ENCODE measurements around the gene HLA-DOB. TPM values are rescaled to one million over a fixed set of nuclear protein-coding genes. Genes with fewer than 3 reads are reported as not detected.

The HLA-DOB gene
- total and polyA plus RNA-seq, 4 donors, result 1.2 to 2.7 (median 1.4) TPM

GRCh38 chr6:32832535-32832934 lies 15.7 kb upstream of the HLA-DOB start:
- 74 to 85% methylated on average over 13 of the region's 13 CpGs for WGBS, 2 donors
- peaks cover 7 to 35% (median 10%) of the 10 kb centered on the region in 4 donors for H3K36me3 ChIP-seq (ENCODE audit: control insufficient read depth in 4 of 4, insufficient read depth in 4 of 4, low read length in 4 of 4)

GRCh38 chr6:32830936-32831335 lies 14.1 kb upstream of the HLA-DOB start:
- no peak for TF ChIP-seq CTCF (IDR thresholded peaks at IDR 0.05; ENCODE audit: control extremely low read depth, extremely low read depth)
- peaks cover 7 to 36% (median 10%) of the 10 kb centered on the region in 4 donors for H3K36me3 ChIP-seq (ENCODE audit: control insufficient read depth in 4 of 4, insufficient read depth in 4 of 4, low read length in 4 of 4)
- no peak for DNase-seq
- WGBS, 2 donors, result 84% methylated on average over 5 of the region's 5 CpGs
- no peaks in the 10 kb centered on the region for H3K4me1 ChIP-seq (ENCODE audit: control insufficient read depth in 5 of 5, insufficient read depth in 5 of 5, low read length in 5 of 5)
- H3K9me3 ChIP-seq (ENCODE audit: control insufficient read depth in 4 of 4, insufficient read depth in 3 of 4, low read length in 3 of 4), result no peaks in the 10 kb centered on the region
- H3K9ac ChIP-seq (ENCODE audit: insufficient read depth in 1 of 2, low read length in 2 of 2), result no peak overlapping the region
- H3K4me3 ChIP-seq, result no peak overlapping the region
- no peak overlapping the region for H3K27ac ChIP-seq (ENCODE audit: low read depth in 1 of 2, low read length in 1 of 2)
- no peak for ATAC-seq (ENCODE audit: insufficient read depth, low FRiP score)
- no peaks in the 10 kb centered on the region for H3K27me3 ChIP-seq (ENCODE audit: control insufficient read depth in 3 of 3, insufficient read depth in 3 of 3, low read length in 2 of 3)

More at GRCh38 chr6:32832535-32832934, 15.7 kb upstream of the HLA-DOB start:
- ATAC-seq (ENCODE audit: insufficient read depth, low FRiP score) (no peak), DNase-seq (no peak)
- no peaks in the 10 kb centered on the region for H3K9me3 ChIP-seq (ENCODE audit: control insufficient read depth in 4 of 4, insufficient read depth in 3 of 4, low read length in 3 of 4)
- H3K9ac ChIP-seq (ENCODE audit: insufficient read depth in 1 of 2, low read length in 2 of 2), result no peak overlapping the region
- H3K4me1 ChIP-seq (ENCODE audit: control insufficient read depth in 5 of 5, insufficient read depth in 5 of 5, low read length in 5 of 5), result peaks cover 0 to 3% (median 0%) of the 10 kb centered on the region in 5 donors
- TF ChIP-seq CTCF (IDR thresholded peaks at IDR 0.05; ENCODE audit: control extremely low read depth, extremely low read depth), result no peak
- H3K4me3 ChIP-seq, result no peak overlapping the region
- H3K27ac ChIP-seq (ENCODE audit: low read depth in 1 of 2, low read length in 1 of 2), result no peak overlapping the region
- H3K27me3 ChIP-seq (ENCODE audit: control insufficient read depth in 3 of 3, insufficient read depth in 3 of 3, low read length in 2 of 3), result no peaks in the 10 kb centered on the region

- no peak for TF ChIP-seq CTCF (IDR thresholded peaks at IDR 0.05; ENCODE audit: control extremely low read depth, extremely low read depth)
- WGBS, 2 donors, result 96 to 97% methylated on average over 5 of the region's 5 CpGs
- H3K27ac ChIP-seq (ENCODE audit: low read depth in 1 of 2, low read length in 1 of 2), result no peak overlapping the region
- no peak for DNase-seq
- H3K36me3 ChIP-seq (ENCODE audit: control insufficient read depth in 4 of 4, insufficient read depth in 4 of 4, low read length in 4 of 4), result peaks cover 5 to 31% (median 10%) of the 10 kb centered on the region in 4 donors
- no peak for ATAC-seq (ENCODE audit: insufficient read depth, low FRiP score)
- H3K4me1 ChIP-seq (ENCODE audit: control insufficient read depth in 5 of 5, insufficient read depth in 5 of 5, low read length in 5 of 5), result no peaks in the 10 kb centered on the region
- no peak overlapping the region for H3K4me3 ChIP-seq
- H3K27me3 ChIP-seq (ENCODE audit: control insufficient read depth in 3 of 3, insufficient read depth in 3 of 3, low read length in 2 of 3), result no peaks in the 10 kb centered on the region
- no peak overlapping the region for H3K9ac ChIP-seq (ENCODE audit: insufficient read depth in 1 of 2, low read length in 2 of 2)
- no peaks in the 10 kb centered on the region for H3K9me3 ChIP-seq (ENCODE audit: control insufficient read depth in 4 of 4, insufficient read depth in 3 of 4, low read length in 3 of 4)
These were observed 13.2 kb upstream of the HLA-DOB start for GRCh38 chr6:32830017-32830416.

- Histone ChIP-seq H3K9ac (ENCODE audit: insufficient read depth in 1 of 2, low read length in 2 of 2) (no peak overlapping the region), H3K4me3 (no peak overlapping the region), H3K36me3 (ENCODE audit: control insufficient read depth in 4 of 4, insufficient read depth in 4 of 4, low read length in 4 of 4) (peaks cover 5 to 29% (median 10%) of the 10 kb centered on the region in 4 donors), H3K27ac (ENCODE audit: low read depth in 1 of 2, low read length in 1 of 2) (no peak overlapping the region), H3K4me1 (ENCODE audit: control insufficient read depth in 5 of 5, insufficient read depth in 5 of 5, low read length in 5 of 5) (no peaks in the 10 kb centered on the region), H3K27me3 (ENCODE audit: control insufficient read depth in 3 of 3, insufficient read depth in 3 of 3, low read length in 2 of 3) (no peaks in the 10 kb centered on the region), H3K9me3 (ENCODE audit: control insufficient read depth in 4 of 4, insufficient read depth in 3 of 4, low read length in 3 of 4) (no peaks in the 10 kb centered on the region)
- no peak for DNase-seq
- WGBS, 2 donors, result 70 to 72% methylated on average over 7 of the region's 7 CpGs
- no peak for TF ChIP-seq CTCF (IDR thresholded peaks at IDR 0.05; ENCODE audit: control extremely low read depth, extremely low read depth)
- ATAC-seq (ENCODE audit: insufficient read depth, low FRiP score), result no peak
These were observed 12.7 kb upstream of the HLA-DOB start for GRCh38 chr6:32829495-32829894.

Data from lung (tissue), 12 donors.